AG10803 (cell line): ENCODE measurements around the gene MYRIP.
A peak's percentile ranks its signal among the peaks of the same experiment; 100 is the strongest.
"Not testable (repeated sequence)": the region's sequence is repeated elsewhere in the genome, so short reads cannot be mapped to it uniquely, and the experiment has no call there.

Experiments
- DNase-seq: peaks from one replicate; pipeline ENCODE4 v3.0.0; 2010; ENCODE audit warnings: low read depth
- H3K4me3 ChIP-seq: 2 replicates; pipeline ENCODE4 v1.5.1; 2011; ENCODE audit warnings: mild to moderate bottlenecking, low read length, control low read depth
- CTCF ChIP-seq: conservative IDR thresholded peaks from 2 replicates; pipeline ENCODE4 v1.5.1; 2011; ENCODE audit warnings: mild to moderate bottlenecking, low read length, control low read depth, inconsistent platforms

Gene MYRIP

GRCh38 chr3:39809181-39809994 lies at the start of gene MYRIP:
Gene MYRIP, plus strand, starts transcription at chr3:39809609. Its CDS starts 91,208 bp downstream, at chr3:39900817.
- peak within 1 kb of the TSS; percentile 27 for H3K4me3 ChIP-seq
- peak; percentile 1 for DNase-seq
- no peak for TF ChIP-seq CTCF

- TF ChIP-seq CTCF: no peak
Measured at GRCh38 chr3:39760325-39760724, 49.1 kb upstream of the MYRIP start.

GRCh38 chr3:39762537-39763070 lies 46.8 kb upstream of the MYRIP start:
- H3K4me3 ChIP-seq: no peak overlapping the region
- DNase-seq: no peak
- no peak for TF ChIP-seq CTCF

More at GRCh38 chr3:39760325-39760724, 49.1 kb upstream of the MYRIP start:
- DNase-seq: no peak
- H3K4me3 ChIP-seq: no peak overlapping the region

- H3K4me3 ChIP-seq: no peak overlapping the region
- TF ChIP-seq CTCF: no peak
- no peak for DNase-seq
Measured at GRCh38 chr3:39763390-39763789, 46.0 kb upstream of the MYRIP start.

- TF ChIP-seq CTCF: no peak
- no peak for DNase-seq
- H3K4me3 ChIP-seq: no peak overlapping the region
Measured at GRCh38 chr3:39765575-39765974, 43.8 kb upstream of the MYRIP start.

GRCh38 chr3:39766433-39766832 lies 43.0 kb upstream of the MYRIP start:
- no peak overlapping the region for H3K4me3 ChIP-seq
- no peak for DNase-seq
- no peak for TF ChIP-seq CTCF

- H3K4me3 ChIP-seq, DNase-seq: not testable (repeated sequence)
Measured at GRCh38 chr3:39766909-39767308, 42.5 kb upstream of the MYRIP start.

GRCh38 chr3:39778168-39778567 lies 31.2 kb upstream of the MYRIP start:
- not testable (repeated sequence) for H3K4me3 ChIP-seq, DNase-seq
